SK-N-DZ (cell line): Measurements from ENCODE around the gene GRM3.

ENCODE experiments used
- DNase-seq: peaks from one replicate; pipeline ENCODE4 v3.0.0-alpha.2; 2015; ENCODE audit warnings: low spot score

Gene GRM3

DNA sequence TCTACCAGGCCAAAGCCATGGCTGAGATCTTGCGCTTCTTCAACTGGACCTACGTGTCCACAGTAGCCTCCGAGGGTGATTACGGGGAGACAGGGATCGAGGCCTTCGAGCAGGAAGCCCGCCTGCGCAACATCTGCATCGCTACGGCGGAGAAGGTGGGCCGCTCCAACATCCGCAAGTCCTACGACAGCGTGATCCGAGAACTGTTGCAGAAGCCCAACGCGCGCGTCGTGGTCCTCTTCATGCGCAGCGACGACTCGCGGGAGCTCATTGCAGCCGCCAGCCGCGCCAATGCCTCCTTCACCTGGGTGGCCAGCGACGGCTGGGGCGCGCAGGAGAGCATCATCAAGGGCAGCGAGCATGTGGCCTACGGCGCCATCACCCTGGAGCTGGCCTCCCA is 142.7 kb downstream of the GRM3 start:
- DNase-seq: no peak

DNA sequence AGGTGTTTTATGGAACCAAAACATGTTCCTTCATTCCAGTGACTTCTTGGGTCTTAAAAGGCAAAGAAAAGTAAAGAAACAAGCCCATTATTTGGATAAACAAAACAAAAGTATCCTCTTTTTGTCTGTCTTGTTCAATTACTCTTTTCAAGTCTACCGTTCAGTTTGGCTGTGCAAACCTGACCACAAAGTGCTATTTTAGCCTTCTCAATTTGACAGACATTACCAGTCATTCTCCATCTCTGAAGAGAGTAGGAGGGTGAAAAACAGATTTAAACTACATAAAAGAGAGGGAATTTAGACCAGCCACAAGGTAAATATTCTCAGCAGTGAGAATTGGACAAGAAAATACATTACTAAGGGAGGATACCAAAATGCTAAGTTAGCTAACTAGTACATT is 145.2 kb downstream of the GRM3 start:
- DNase-seq: no peak

DNA sequence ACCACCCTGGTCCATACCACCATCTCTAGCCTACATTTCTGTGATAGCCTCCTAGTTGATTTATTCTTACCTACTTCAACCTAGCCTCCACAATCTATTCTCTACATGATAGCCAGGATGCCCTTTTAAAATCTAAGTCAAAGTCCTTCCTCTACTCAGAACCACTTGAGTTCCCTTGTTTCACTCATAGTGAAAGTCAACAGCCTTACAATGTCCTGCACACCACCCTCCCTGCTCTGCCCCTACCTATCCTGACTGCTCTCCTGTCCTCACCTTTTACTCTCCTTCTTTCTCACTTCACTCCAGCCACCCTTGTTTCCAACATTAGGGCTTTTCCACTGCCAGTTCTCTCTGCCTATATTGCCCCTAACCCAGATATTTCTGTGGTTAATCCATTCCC is 146.7 kb downstream of the GRM3 start:
- no peak for DNase-seq

DNA sequence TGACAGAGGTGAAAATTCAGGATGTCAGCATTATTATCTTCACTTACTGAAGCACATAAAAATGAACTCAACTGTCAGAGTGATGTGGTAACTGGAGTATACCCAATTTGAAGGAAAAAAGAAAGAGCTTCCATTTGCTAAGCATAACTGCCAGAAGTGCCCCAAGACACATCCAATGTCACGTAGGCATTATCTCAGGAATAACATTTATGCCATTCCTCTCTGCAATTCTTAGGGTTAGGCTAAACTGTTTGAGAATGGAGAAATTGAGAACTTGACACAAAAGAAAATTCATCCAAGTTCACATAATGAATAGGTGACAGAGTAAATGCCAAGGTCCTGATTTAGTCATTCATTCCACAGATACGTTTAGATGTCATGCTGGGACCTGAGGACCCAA is 148.6 kb downstream of the GRM3 start:
- no peak for DNase-seq

DNA sequence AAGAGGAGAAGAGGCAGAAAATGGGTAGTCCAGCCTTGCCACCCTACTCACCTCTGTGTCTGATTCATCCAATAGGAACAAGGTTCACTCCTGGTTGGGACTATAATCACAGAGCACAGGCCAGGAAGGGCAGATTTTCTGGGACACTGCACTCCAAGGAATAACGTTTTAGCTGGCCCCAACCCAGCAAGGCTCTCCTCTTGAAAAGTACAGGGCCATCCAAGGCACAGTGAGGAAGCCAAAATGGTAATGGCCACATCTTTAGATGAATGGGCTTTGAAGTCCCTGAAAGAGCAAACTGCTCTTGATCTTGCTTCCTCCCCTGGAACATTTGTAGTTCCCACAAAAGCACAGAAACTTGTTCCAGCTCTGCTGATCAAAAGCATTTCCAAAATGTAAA is 149.4 kb downstream of the GRM3 start:
- DNase-seq: no peak

DNA sequence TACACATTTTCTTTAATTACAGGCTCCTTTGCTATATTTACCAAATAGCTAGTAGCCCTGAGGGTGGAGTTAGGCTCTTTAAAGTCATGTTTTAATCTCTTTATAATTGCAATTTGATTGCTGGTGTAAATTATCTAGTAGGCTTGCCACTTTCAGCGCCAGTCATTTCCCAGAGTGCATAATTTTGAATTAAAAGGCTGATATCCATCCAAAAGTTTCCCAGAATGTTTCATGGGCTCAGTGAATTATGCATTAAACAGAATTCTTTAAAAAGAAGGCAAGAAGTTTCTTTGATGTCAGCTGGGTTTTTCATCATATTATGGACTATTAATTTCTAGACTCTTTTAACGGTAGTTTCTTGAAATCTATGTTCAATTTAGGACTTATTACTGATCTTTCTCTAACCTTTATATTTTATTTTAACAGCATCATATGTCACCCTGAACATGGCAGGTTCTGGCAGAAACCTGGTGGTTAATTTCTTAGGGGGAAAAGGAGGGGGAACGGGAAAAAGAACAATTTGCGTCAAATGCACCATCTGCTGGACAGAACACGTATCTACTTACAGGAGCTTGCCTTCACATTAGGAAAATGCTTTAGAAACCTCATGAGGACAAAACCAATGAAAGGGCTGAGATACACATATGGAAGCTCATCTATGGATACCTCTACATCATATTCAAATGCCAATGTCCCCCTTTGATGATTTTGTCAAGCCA is 171.1 kb downstream of the GRM3 start:
- DNase-seq: peak; percentile 51

DNA sequence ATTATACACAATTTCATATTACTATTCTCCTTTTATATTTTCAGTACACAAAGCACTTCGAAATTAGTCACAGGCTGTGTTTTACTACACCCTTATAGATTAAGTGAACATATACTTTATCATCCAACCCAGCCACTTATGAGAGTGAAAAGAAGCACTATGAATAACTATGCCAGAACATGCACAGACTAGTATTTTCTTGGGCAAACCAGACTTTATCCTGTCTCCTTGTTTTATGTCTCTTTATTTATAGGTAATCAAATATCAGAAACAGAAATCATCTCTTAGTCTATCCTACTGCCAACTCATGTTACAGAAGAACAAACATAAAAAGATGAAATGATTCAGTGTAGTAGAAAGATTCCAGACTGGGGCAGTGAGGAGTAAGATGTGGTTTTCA is 171.8 kb downstream of the GRM3 start:
- no peak for DNase-seq

DNA sequence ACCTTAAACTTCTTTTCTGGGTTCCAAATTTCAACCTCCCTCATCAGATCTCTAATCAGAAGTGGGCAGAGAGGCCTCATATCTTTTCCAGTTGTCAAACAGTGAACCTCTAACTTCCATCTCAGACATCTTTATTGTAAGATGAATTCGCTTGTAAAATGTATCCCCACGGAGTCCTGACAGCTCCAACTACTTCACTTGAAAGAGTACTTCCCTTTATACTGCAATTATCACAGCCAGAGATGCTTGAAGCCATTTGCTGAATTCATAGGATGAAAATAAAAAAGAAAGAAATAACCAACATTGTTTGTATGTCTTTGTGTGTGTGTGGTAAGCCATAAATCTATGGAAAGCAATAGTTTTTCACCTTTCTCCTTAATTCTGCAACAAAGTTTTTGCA is 175.2 kb downstream of the GRM3 start:
- no peak for DNase-seq

DNA sequence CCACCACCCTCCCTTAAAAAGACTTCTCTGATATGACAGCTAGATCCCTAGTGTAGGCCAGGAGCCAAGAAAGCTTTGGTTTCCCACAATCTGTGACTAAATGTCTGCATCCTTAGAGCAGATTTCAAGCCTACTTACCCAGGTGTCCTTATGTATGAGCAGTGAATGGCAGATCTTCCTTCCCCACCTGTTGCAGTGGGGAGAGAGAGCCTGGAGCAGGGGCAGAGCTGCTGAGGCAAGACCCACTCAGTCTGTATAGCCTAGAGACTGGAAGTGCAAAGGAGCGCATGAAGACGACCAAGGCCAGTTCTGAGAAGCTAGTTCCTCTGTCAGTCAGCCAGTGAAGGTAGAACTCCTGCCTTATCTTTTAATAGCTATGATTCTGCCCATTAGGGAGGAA is 180.1 kb downstream of the GRM3 start:
- no peak for DNase-seq

DNA sequence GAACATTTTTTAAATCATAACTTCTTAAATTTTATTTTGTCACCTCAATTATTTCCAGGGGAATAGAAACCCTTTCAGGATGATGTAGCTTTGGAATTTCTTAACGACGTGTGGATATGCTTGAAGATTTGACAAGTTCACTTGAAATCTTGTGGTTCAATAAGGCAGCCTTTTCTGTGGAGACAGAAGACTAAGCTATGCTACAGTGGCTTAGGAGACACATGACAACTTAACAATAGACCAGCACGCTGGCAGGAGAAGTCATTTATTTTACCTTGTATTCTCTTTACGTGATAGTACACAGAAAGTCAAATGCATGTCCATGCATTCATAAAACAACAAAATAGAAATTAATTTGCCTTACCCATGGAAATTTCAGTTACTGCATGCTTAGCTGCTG is 181.6 kb downstream of the GRM3 start:
- no peak for DNase-seq

DNA sequence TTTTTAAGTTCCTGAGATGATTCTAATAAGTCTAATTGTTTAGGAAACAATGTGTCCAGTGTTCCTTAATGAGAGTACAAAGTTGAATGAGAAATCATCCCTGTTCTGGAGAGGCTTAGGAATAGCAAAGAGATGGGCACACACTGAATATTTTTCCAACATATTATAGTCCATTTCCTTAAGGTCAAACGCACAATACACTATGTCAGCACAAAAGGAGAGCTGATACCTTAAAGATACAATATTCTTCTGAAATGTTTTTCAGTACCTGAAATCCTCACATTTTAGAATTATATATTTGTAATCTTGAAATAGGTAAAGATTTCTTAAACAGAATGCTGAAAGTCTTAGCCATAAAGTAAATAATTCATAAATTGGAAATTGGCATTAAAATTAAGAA is 183.2 kb downstream of the GRM3 start:
- no peak for DNase-seq

DNA sequence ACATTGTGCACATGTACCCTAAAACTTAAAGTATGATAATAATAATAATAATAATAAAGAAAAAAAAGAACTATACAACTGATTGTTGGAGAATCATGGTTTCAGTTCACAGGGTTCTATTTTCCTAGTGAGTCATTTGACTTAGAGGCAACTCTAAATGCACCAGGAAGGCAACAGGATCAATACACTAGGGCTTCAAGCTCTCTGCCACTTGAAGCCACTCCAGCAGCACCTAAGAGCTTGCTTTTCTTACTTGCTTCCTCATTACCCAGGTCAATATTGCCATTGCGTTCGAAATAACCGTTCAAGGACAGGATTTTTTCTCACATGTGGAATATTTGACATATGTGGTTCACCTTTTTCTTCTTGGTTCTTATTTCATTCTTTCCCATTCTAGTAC is 189.7 kb downstream of the GRM3 start:
- DNase-seq: no peak

DNA sequence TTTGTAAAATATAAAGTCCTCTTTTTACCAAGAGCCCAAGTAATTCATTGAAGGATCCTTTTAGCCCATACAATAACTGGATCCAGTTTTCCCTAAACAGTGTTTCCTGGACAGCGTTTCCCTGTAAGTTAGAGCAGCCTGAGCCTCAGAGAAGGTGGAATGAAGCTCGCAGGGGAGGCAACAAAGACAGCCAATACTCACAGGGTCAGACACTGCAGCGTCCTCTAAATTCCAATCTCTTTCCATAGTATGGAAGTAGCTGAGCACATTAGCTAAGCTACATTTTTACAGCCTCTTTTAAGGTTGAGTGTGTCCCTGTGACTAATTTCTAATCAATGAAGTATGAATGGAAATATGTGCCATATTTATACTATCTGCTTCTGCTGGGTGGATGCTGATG is 193.5 kb downstream of the GRM3 start:
- no peak for DNase-seq

DNA sequence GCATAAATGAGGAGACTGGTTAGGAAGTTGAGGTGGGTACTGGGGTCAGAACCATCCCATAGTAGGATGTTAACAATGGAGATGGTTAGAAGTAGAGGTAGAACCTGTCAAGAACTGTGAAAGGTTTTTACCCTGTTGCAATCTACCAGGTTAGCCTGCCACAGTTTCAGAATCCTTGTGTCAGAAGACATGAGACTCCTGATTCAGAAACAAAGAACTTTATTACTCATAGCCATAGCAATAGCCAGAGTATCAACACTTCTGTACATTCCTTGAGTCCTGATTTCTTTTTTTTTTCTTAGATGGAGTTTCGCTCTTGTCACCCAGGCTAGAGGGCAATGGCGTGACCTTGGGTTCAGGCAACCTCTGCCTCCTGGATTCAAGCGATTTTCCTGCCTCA is 200.9 kb downstream of the GRM3 start:
- DNase-seq: no peak

DNA sequence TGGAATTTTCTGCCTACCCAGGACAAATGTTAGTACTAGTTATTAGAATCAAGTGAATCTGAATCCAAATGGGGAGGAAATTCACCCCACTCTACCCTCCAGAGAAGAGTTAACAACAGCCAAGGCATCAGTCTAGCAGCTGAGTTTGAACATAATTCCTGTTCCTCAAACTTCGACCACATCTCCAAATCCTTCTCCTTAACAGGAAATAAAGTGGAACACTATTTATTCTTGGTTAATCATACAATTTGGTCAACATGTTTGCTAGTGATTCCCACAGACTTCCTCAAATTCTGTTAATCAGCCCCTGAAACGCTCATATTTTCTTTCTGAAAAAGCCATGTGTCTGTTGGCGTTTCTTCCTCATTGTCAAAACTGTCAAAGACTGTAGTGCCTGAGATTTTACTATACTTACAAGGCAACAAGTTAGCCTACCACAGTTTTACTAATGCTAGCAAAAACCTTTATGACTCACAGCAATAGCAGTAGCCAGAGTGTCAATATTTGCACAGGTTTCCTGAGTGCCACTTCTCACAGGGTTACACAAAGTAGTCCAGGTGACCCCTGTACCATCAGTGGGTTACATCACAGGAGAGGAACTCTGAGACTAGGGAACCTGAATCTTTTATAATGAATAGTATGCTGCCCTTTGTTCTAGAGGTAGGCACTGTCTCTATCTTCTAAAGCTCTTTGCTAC is 202.9 kb downstream of the GRM3 start:
- no peak for DNase-seq

DNA sequence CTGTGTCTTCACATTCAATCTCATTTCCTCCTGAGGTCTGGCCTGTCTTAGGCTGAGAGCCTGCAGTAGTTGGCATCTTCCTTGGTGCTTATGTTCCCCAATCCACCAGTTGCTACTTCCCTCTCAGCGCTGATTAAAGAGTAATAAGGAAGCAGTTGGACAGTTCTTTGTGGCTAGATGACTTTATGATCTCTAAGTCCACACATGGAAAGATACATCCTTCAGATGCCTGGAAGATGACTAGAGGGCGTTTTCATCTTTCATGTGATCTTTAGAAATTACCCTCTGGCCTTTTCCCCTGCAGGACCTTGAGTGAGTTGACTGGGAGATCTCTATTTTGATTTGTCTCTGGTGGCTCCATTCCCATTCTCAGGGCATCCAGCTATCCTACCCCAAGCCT is 204.5 kb downstream of the GRM3 start:
- DNase-seq: no peak

DNA sequence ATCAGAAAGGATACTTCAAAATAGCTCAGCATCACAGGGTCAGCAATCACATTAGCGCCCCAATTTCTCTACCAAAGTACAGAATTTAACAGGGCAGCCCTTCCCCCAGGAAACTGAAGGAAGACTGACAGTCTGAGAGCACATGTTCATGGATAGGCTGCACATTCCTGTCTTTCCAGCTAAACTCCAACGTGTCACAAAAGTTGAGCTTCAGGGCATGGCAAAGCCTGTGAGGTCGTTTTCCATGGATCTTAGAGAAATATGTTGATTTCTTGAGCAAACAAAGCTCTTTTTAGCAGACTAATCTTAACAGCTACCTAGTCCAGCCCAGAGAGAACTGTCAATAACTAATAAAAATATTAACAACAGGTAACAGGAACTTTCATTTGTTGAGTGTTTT is 207.9 kb downstream of the GRM3 start:
- no peak for DNase-seq

DNA sequence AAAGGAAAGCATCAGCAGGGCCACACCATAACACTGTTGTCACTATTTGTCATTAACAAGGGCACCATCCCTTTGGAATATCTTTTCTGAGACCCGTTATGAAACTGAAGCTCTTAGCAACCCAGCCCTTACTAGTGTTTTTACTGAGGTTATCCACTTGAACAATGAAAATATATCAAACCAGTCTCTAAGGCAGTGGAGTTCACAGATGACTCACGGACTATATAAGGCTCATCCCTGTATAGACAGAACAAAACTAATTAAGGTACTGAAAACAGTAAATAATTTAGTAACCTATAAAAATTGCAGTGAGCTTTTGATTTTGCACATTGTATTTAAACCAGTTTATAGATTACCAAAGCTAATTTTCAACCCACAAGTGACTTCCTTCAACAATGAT is 219.7 kb downstream of the GRM3 start:
- no peak for DNase-seq

DNA sequence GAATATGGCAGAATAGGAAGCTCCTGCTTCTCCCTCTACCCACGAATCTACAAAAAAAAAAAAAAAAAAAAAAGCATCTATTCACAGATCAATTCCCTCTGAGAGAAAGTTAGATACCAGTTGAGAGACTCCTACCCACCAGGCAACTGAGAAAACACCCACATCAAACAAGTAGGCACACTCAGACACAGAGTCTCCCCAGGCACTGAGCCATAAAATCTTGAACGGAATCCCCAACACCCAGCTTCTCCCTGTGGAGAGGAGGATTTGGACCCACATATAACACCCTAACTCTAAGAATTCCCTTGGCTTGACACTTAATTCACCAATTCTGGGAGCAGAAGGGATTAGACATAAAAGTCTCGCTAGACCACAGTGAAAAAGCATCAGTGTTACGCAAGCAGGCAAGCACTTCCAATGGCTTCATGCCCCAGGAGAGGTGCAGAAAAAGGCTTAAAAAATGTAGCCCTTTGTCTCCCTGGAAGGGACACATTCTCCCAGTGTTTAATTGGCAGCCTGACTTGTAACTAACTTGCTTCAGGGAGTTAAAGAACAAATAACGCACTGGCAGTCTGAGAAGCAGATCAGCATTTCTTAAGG is 223.6 kb downstream of the GRM3 start:
- no peak for DNase-seq

DNA sequence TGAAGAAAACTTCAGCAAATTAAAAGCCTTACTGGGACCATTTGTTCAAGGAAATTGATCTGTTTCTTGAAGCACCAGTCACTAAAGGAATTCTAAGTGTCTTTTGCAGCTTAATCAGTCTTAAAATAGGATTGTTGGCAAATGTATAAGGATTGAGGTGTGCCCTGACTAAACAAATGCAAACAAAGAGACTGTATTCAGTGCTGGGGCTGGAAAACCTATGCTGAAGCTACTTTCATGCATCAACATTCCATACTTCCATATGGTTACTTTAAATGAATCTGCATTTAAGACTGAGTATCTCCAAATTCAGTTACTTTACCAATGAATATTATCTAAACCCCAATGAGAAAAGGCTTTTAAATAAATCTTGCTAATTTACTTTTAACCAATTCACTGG is 232.4 kb downstream of the GRM3 start:
- no peak for DNase-seq

DNA sequence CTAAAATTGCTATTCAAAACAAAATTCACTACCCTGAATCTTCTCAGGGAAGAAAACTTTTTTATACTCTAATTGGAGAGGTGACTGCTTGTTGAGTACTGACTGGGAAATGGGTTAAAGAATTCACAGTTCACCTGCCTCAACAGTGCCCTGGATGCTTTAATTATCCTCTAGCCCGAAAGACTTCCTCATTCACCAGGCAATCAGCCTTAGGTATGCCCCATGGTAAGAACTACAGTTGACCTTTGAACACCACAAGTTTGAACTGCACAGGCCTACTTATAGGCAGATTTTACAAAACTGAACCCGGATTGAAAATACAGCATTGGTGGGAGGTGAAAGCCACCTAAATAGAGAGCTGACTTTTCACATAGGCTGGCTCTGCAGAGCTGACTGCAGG is 240.4 kb downstream of the GRM3 start:
- DNase-seq: no peak

DNA sequence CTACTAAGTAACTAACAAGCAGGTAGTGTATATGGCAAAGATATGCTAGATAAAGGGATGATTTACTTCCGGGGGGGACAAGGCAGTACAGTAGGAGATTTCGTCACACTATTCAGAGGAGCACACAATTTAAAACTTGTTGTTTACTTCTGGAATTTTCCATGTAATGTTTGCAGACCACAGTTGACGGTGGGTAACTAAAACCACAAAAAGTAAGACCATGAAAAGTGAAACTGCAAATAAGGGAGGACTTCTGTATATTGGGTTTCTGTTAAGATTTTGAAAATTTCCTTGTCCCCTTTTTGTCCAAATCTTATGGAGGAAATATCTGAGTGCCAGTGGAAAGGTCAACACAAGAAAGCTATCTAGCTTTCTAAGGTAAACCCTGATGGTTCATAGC is 245.8 kb downstream of the GRM3 start:
- no peak for DNase-seq

DNA sequence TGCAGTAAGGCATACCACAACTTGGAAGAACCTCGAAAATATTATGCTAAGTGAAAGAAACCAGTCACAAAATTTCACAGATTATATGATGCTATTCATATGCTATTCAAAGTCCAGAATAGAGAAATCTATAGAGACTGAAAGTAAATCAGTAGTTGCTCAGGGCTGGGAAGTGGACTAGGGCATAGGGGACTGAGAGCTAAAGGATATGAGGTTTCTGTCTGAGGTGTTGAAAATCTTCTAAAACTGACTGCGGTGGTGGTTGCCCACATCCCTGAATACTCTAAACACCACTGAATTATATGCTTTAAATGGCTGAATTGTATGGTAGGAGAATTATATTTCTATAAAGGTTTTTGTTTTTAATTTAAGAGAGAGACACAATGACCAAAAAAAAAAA is 254.5 kb downstream of the GRM3 start:
- no peak for DNase-seq
